Transverse colon (tissue), 4 donors: ENCODE results near the gene P2RX7. TPM values are rescaled to one million over a fixed set of nuclear protein-coding genes. Genes with fewer than 3 reads are reported as not detected.

Source experiments
- DNase-seq: peaks from one replicate; pipeline ENCODE4 v3.0.0-alpha.2; 2019
- H3K27ac ChIP-seq, 4 donors: fragments of 200-600 bp; sonication (generic); 2 replicates each; pipeline ENCODE4 v1.5.1; 2016 to 2018; ENCODE audit warnings: inconsistent platforms in 4 of 4
- H3K27me3 ChIP-seq: fragments of 200-600 bp; sonication (generic); 2 replicates; pipeline ENCODE4 v1.5.1; 2017; ENCODE audit warnings: inconsistent platforms
- H3K36me3 ChIP-seq, 4 donors: fragments of 200-600 bp; sonication (generic); 2 replicates each; pipeline ENCODE4 v1.5.1; 2017 to 2019; ENCODE audit warnings: inconsistent platforms in 4 of 4
- H3K4me1 ChIP-seq, 4 donors: fragments of 200-600 bp; sonication (generic); 2 replicates each; pipeline ENCODE4 v1.5.1; 2017 to 2020; ENCODE audit warnings: inconsistent platforms in 4 of 4
- H3K4me3 ChIP-seq, 4 donors: fragments of 200-600 bp; sonication (generic); 1 replicate in 1 of 4; 2 replicates in 3 of 4; pipeline versions ENCODE4 v1.5.1 to v1.6.1; 2017 to 2019; ENCODE audit warnings: inconsistent platforms in 4 of 4
- H3K9me3 ChIP-seq, 2 donors: fragments of 200-600 bp; sonication (generic); 2 replicates each; pipeline ENCODE4 v1.5.1; 2017 to 2019; ENCODE audit warnings: inconsistent platforms in 2 of 2
- CTCF ChIP-seq, 5 experiments: fragments of 200-600 bp in 3 of 5; fragments of 450-650 bp in 2 of 5; sonication (generic) in 3 of 5; IDR thresholded peaks; 1 replicate in 2 of 5; 2 replicates in 3 of 5; pipeline ENCODE4 v1.5.1; 2016 to 2017; ENCODE audit warnings: antibody characterized with exemption in 5 of 5, inconsistent platforms in 3 of 5, mild to moderate bottlenecking in 2 of 5, moderate library complexity in 1 of 5
- EP300 ChIP-seq: sonication (generic); formaldehyde crosslinking; IDR thresholded peaks from one replicate; pipeline ENCODE4 v1.6.1; 2017; ENCODE audit warnings: antibody characterized with exemption, low read depth
- POLR2A ChIP-seq: fragments of 450-650 bp; IDR thresholded peaks from one replicate; pipeline ENCODE4 v1.6.1; 2016; ENCODE audit warnings: antibody characterized with exemption, mild to moderate bottlenecking, moderate library complexity
- POLR2AphosphoS5 ChIP-seq, 3 donors: sonication (generic); formaldehyde crosslinking; IDR thresholded peaks; one replicate each; pipeline ENCODE4 v1.6.1; 2016; ENCODE audit warnings: antibody characterized with exemption in 3 of 3
- WGBS, 2 donors: methylation state at CpG; one replicate each; pipeline ENCODE4 v1.1.5; 2018; ENCODE audit warnings: low coverage in 1 of 2; 5-methylcytosine and 5-hydroxymethylcytosine counted together
- in situ Hi-C, 4 donors: fragments of 200-750 bp; cut with MboI; loops; one replicate each; pipeline versions ENCODE4 v1.15.0 to v1.15.1; 2017; ENCODE audit warnings: low sequenced_read_pairs in 3 of 4, low pct_ligation_motif_present in 1 of 4, low pct_unique_long_range_greater_than_20kb in 1 of 4
- intact Hi-C: fragments of 100-400 bp; cut with DNase I; formaldehyde crosslinking; loops from one replicate; pipeline ENCODE4 v1.15.1; 2023; ENCODE audit warnings: low total_unique reads
- total RNA-seq, 4 donors: library from RNA; depleted of rRNA; stranded (reverse); fragments of >200 nt; gene quantifications; one replicate each; pipeline ENCODE4 v1.1.0, GENCODE V29; 2016

The P2RX7 gene
- total RNA-seq, 4 donors from 2014 or later, result 0.96 to 7.1 (median 5.1) TPM

GRCh38 chr12:121184984-121185889 lies 52.6 kb downstream of the P2RX7 start:
- H3K27ac ChIP-seq, result no peak overlapping the region
- no peaks in the 10 kb centered on the region for H3K36me3 ChIP-seq
- intact Hi-C loops (loop anchor here (5.0 kb wide), 1 partner anchor 1452 kb away; no protein-coding TSS in a partner anchor), in situ Hi-C loops (no loop called here)
- H3K4me3 ChIP-seq, result no peak overlapping the region
- H3K27me3 ChIP-seq, result no peaks in the 10 kb centered on the region
- H3K4me1 ChIP-seq, result no peaks in the 10 kb centered on the region
- WGBS, 2 donors, result 91 to 95% methylated on average over 6 to 7 of the region's 7 CpGs
- DNase-seq, result no peak
- H3K9me3 ChIP-seq, result no peaks in the 10 kb centered on the region
- TF ChIP-seq POLR2AphosphoS5 (IDR thresholded peaks at IDR 0.05) (no peak), EP300 (no peak), CTCF (IDR thresholded peaks at IDR 0.05) (no peak), POLR2A (no peak)

- Histone ChIP-seq H3K27ac (no peak overlapping the region), H3K36me3 (no peaks in the 10 kb centered on the region)
Measured at GRCh38 chr12:121186826-121187225, 54.1 kb downstream of the P2RX7 start.

GRCh38 chr12:121187501-121187900 lies 54.8 kb downstream of the P2RX7 start:
- Histone ChIP-seq H3K36me3 (no peaks in the 10 kb centered on the region), H3K27me3 (no peaks in the 10 kb centered on the region), H3K4me3 (no peak overlapping the region), H3K4me1 (no peaks in the 10 kb centered on the region), H3K27ac (no peak overlapping the region), H3K9me3 (no peaks in the 10 kb centered on the region)
- no peak for DNase-seq
- intact Hi-C loops (no loop called here), in situ Hi-C loops (no loop called here)
- TF ChIP-seq CTCF (IDR thresholded peaks at IDR 0.05) (no peak), EP300 (no peak), POLR2A (no peak), POLR2AphosphoS5 (IDR thresholded peaks at IDR 0.05) (no peak)
- 84 to 85% methylated on average over 7 of the region's 7 CpGs for WGBS, 2 donors

More at GRCh38 chr12:121186826-121187225, 54.1 kb downstream of the P2RX7 start:
- WGBS, 2 donors, result 85 to 91% methylated on average over 2 of the region's 2 CpGs
- intact Hi-C loops, result no loop called here
- Histone ChIP-seq H3K9me3 (no peaks in the 10 kb centered on the region), H3K27me3 (no peaks in the 10 kb centered on the region), H3K4me1 (no peaks in the 10 kb centered on the region), H3K4me3 (no peak overlapping the region)
- DNase-seq, result no peak
- in situ Hi-C loops, result no loop called here
- no peak for TF ChIP-seq POLR2AphosphoS5 (IDR thresholded peaks at IDR 0.05)
- no peak for TF ChIP-seq POLR2A
- TF ChIP-seq EP300, result no peak
- no peak for TF ChIP-seq CTCF (IDR thresholded peaks at IDR 0.05)

GRCh38 chr12:121188227-121188626 lies 55.6 kb downstream of the P2RX7 start:
- WGBS, 2 donors, result 97 to 100% methylated on average over 1 to 2 of the region's 2 CpGs
- in situ Hi-C loops (no loop called here), intact Hi-C loops (no loop called here)

More at GRCh38 chr12:121188227-121188626, 55.6 kb downstream of the P2RX7 start:
- DNase-seq, result no peak
- Histone ChIP-seq H3K9me3 (no peaks in the 10 kb centered on the region), H3K27ac (no peak overlapping the region), H3K36me3 (no peaks in the 10 kb centered on the region), H3K4me3 (no peak overlapping the region), H3K4me1 (no peaks in the 10 kb centered on the region), H3K27me3 (no peaks in the 10 kb centered on the region)
- no peak for TF ChIP-seq POLR2AphosphoS5 (IDR thresholded peaks at IDR 0.05)
- no peak for TF ChIP-seq POLR2A
- no peak for TF ChIP-seq CTCF (IDR thresholded peaks at IDR 0.05)
- TF ChIP-seq EP300, result no peak
